H1 (cell line): ENCODE data around the gene LMNB1. TPM values are rescaled to one million over a fixed set of nuclear protein-coding genes. Genes with fewer than 3 reads are reported as not detected.
A peak's percentile ranks its signal among the peaks of the same experiment; 100 is the strongest.
"Not testable (repeated sequence)": the region's sequence is repeated elsewhere in the genome, so short reads cannot be mapped to it uniquely, and the experiment has no call there.

Experiments used
- CTCF ChIA-PET: fragments of 300-600 bp; sonication (Branson Sonifier 250); formaldehyde crosslinking; loops from one replicate; lab custom pipeline; 2021; ENCODE audit not compliant: partially characterized antibody; lab: Charles Lee
- POLR2A ChIA-PET: fragments of 300-600 bp; sonication (Branson Sonifier 250); formaldehyde crosslinking; loops from one replicate; lab custom pipeline; 2021; ENCODE audit warnings: inconsistent platforms; ENCODE audit not compliant: partially characterized antibody; lab: Charles Lee
- DNase-seq, 2 experiments: peaks; one replicate each; pipeline versions ENCODE4 v3.0.0 to v3.0.0-alpha.2; 2010 to 2022; ENCODE audit warnings: low spot score in 2 of 2, low read depth in 1 of 2, mixed read lengths in 1 of 2
- FAIRE-seq: peaks from 2 replicates; lab custom pipeline; 2011; peaks lifted over from hg19 to GRCh38; lab: Jason Lieb, UNC
- H2AFZ ChIP-seq: 2 replicates; pipeline ENCODE4 v1.8.1; 2012; ENCODE audit warnings: low read length, inconsistent platforms
- H2AK5ac ChIP-seq: 2 replicates; pipeline ENCODE4 v1.6.1; 2013; ENCODE audit warnings: low read depth, low read length
- H2BK120ac ChIP-seq: replicated peaks from 2 replicates; pipeline ENCODE3; 2013; ENCODE audit warnings: low read depth, low read length, inconsistent platforms
- H2BK12ac ChIP-seq: 2 replicates; pipeline ENCODE4 v1.6.1; 2013; ENCODE audit warnings: low read depth, low read length
- H2BK15ac ChIP-seq: 2 replicates; pipeline ENCODE4 v1.6.1; 2013; ENCODE audit warnings: low read length
- H2BK20ac ChIP-seq: 2 replicates; pipeline ENCODE4 v1.6.1; 2013; ENCODE audit warnings: low read length
- H2BK5ac ChIP-seq: 2 replicates; pipeline ENCODE4 v1.6.1; 2013; ENCODE audit warnings: low read depth, low read length
- H3K14ac ChIP-seq: 2 replicates; pipeline ENCODE4 v1.6.1; 2013; ENCODE audit warnings: inconsistent platforms; ENCODE audit not compliant: insufficient read length
- H3K18ac ChIP-seq: 2 replicates; pipeline ENCODE4 v1.6.1; 2013; ENCODE audit warnings: low read length; ENCODE audit errors: extremely low read depth
- H3K23ac ChIP-seq: 2 replicates; pipeline ENCODE4 v1.6.1; 2013; ENCODE audit warnings: inconsistent platforms; ENCODE audit not compliant: insufficient read length
- H3K23me2 ChIP-seq: 2 replicates; pipeline ENCODE4 v1.6.1; 2013; ENCODE audit warnings: low read depth, low read length
- H3K27ac ChIP-seq: 2 replicates; pipeline ENCODE4 v1.6.1; 2011; ENCODE audit warnings: low read depth, low read length, inconsistent platforms
- H3K27me3 ChIP-seq, 4 experiments: replicated peaks in 1 of 4; 1 replicate in 1 of 4; 2 replicates in 3 of 4; pipeline versions ENCODE4 v1.6.1 to v1.8.1; 2011 to 2013; ENCODE audit warnings: low read length in 3 of 4, mild to moderate bottlenecking in 3 of 4, inconsistent platforms in 2 of 4, mixed read lengths in 2 of 4, moderate library complexity in 1 of 4; ENCODE audit not compliant: control insufficient read depth in 3 of 4, insufficient read depth in 3 of 4; ENCODE audit errors: extremely low read depth in 1 of 4
- H3K36me3 ChIP-seq, 4 experiments: 2 replicates each; pipeline versions ENCODE4 v1.6.1 to v1.8.1; 2011 to 2013; ENCODE audit warnings: mild to moderate bottlenecking in 4 of 4, low read length in 3 of 4, moderate library complexity in 2 of 4, control low read depth in 1 of 4, inconsistent platforms in 1 of 4; ENCODE audit not compliant: insufficient read depth in 4 of 4, control insufficient read depth in 2 of 4
- H3K4ac ChIP-seq: replicated peaks from 2 replicates; pipeline ENCODE3; 2013; ENCODE audit warnings: low read length, low read depth, mixed read lengths, inconsistent platforms; ENCODE audit not compliant: insufficient read length
- H3K4me1 ChIP-seq, 4 experiments: replicated peaks in 1 of 4; 1 replicate in 1 of 4; 2 replicates in 3 of 4; pipeline versions ENCODE4 v1.6.1 to v1.8.1; 2011 to 2013; ENCODE audit warnings: low read length in 3 of 4, inconsistent platforms in 2 of 4, mixed read lengths in 1 of 4; ENCODE audit not compliant: insufficient read depth in 4 of 4, control insufficient read depth in 3 of 4
- H3K4me2 ChIP-seq, 2 experiments: 2 replicates each; pipeline versions ENCODE4 v1.6.1 to v1.8.1; 2011 to 2013; ENCODE audit warnings: low read depth in 2 of 2, low read length in 2 of 2, control low read depth in 1 of 2, inconsistent platforms in 1 of 2, mild to moderate bottlenecking in 1 of 2; ENCODE audit not compliant: insufficient read depth in 1 of 2
- H3K4me3 ChIP-seq, 4 experiments: fragments of 200-600, 300-600 bp in 1 of 4; sonication (generic), shearing (Covaris generic), sonication (Bioruptor Twin) in 1 of 4; 2 replicates each; pipeline versions ENCODE4 v1.5.1 to v1.8.1; 2011 to 2016; ENCODE audit warnings: low read length in 4 of 4, low read depth in 3 of 4, control low read depth in 2 of 4, inconsistent platforms in 2 of 4, mild to moderate bottlenecking in 2 of 4, mixed read lengths in 1 of 4, moderate library complexity in 1 of 4; ENCODE audit not compliant: insufficient read depth in 2 of 4; ENCODE audit errors: extremely low read depth in 1 of 4
- H3K56ac ChIP-seq: replicated peaks from 2 replicates; pipeline ENCODE3; 2013; ENCODE audit warnings: low read depth, mild to moderate bottlenecking, mixed read lengths, low read length, inconsistent platforms; ENCODE audit not compliant: insufficient read length
- H3K79me1 ChIP-seq: 2 replicates; pipeline ENCODE4 v1.6.1; 2013; ENCODE audit warnings: low read depth, low read length, control low read depth
- H3K79me2 ChIP-seq, 2 experiments: 2 replicates each; pipeline versions ENCODE4 v1.6.1 to v1.8.1; 2012 to 2013; ENCODE audit warnings: low read length in 2 of 2, mild to moderate bottlenecking in 2 of 2, inconsistent platforms in 1 of 2; ENCODE audit not compliant: insufficient read depth in 2 of 2, control insufficient read depth in 1 of 2
- H3K9ac ChIP-seq, 4 experiments: replicated peaks in 1 of 4; 1 replicate in 1 of 4; 2 replicates in 3 of 4; pipeline versions ENCODE4 v1.6.1 to v1.8.1; 2011 to 2013; ENCODE audit warnings: low read depth in 3 of 4, low read length in 3 of 4, control low read depth in 2 of 4, mild to moderate bottlenecking in 2 of 4, moderate library complexity in 2 of 4, inconsistent platforms in 1 of 4; ENCODE audit errors: extremely low read depth in 1 of 4
- H3K9me3 ChIP-seq, 2 experiments: 2 replicates each; pipeline versions ENCODE4 v1.6.1 to v1.8.1; 2012 to 2013; ENCODE audit warnings: mild to moderate bottlenecking in 2 of 2, moderate library complexity in 2 of 2, control low read depth in 1 of 2, inconsistent platforms in 1 of 2, low read depth in 1 of 2, low read length in 1 of 2, mixed read lengths in 1 of 2; ENCODE audit not compliant: insufficient read depth in 2 of 2
- H4K20me1 ChIP-seq, 2 experiments: replicated peaks in 1 of 2; 2 replicates each; pipeline versions ENCODE3 to v1.8.1; 2011 to 2013; ENCODE audit warnings: inconsistent platforms in 2 of 2, low read length in 2 of 2, mild to moderate bottlenecking in 1 of 2; ENCODE audit not compliant: insufficient read depth in 2 of 2, control insufficient read depth in 1 of 2
- H4K5ac ChIP-seq: 2 replicates; pipeline ENCODE4 v1.6.1; 2013; ENCODE audit warnings: low read length, low read depth, mixed read lengths, inconsistent platforms; ENCODE audit not compliant: insufficient read length
- H4K8ac ChIP-seq: 2 replicates; pipeline ENCODE4 v1.8.0; 2013; ENCODE audit warnings: mild to moderate bottlenecking, moderate library complexity, low read length, inconsistent platforms; ENCODE audit not compliant: insufficient read depth; ENCODE audit errors: extremely low read depth
- H4K91ac ChIP-seq: replicated peaks from 2 replicates; pipeline ENCODE3; 2013; ENCODE audit warnings: low read length, mixed read lengths, inconsistent platforms; ENCODE audit not compliant: insufficient read length
- ASH2L ChIP-seq: fragments of 200-600, 300-600 bp; sonication (generic); IDR thresholded peaks from one replicate; pipeline ENCODE4 v1.7.1; 2017; ENCODE audit warnings: low read length
- WGBS, 2 experiments: shearing (Covaris generic) in 1 of 2; methylation state at CpG; one replicate each; pipeline versions ENCODE4 v1.1.6 to v1.1.7; 2013 to 2015; ENCODE audit warnings: low lambda C conversion rate in 2 of 2, mixed read lengths in 2 of 2, inconsistent platforms in 1 of 2, low coverage in 1 of 2, missing lambda C conversion rate in 1 of 2; ENCODE audit not compliant: insufficient replicate concordance in 2 of 2, insufficient coverage in 1 of 2, insufficient read length in 1 of 2; ENCODE audit errors: extremely low coverage in 1 of 2, missing lambda C conversion rate in 1 of 2; 5-methylcytosine and 5-hydroxymethylcytosine counted together
- polyA plus RNA-seq, 7 experiments: library from polyadenylated mRNA; depleted of rRNA in 3 of 7; stranded (reverse) in 5 of 7; unstranded in 2 of 7; fragments of >200 nt in 5 of 7; fragments of 200-250 nt in 2 of 7; gene quantifications; 1 replicate in 5 of 7; 2 replicates in 1 of 7; 4 replicates in 1 of 7; pipeline versions ENCODE4 v1.2.1 to v1.2.3, GENCODE V29; 2011 to 2013; ENCODE audit warnings: missing spikeins in 2 of 7, mixed read lengths in 2 of 7
- total RNA-seq: library from RNA; stranded (reverse); fragmentation: NEBNext Ultra II Directional; extraction: Animal tissue kit (Norgen Biotek cat#: 25700); gene quantifications from 2 replicates; pipeline ENCODE4 v1.2.1, GENCODE V29; 2021

The LMNB1 gene
- total and polyA plus RNA-seq, 2 of the 8 experiments (the other 6 are each of a cell fraction or from before 2014, with no cell fraction given) = 73.5 to 225 TPM

DNA sequence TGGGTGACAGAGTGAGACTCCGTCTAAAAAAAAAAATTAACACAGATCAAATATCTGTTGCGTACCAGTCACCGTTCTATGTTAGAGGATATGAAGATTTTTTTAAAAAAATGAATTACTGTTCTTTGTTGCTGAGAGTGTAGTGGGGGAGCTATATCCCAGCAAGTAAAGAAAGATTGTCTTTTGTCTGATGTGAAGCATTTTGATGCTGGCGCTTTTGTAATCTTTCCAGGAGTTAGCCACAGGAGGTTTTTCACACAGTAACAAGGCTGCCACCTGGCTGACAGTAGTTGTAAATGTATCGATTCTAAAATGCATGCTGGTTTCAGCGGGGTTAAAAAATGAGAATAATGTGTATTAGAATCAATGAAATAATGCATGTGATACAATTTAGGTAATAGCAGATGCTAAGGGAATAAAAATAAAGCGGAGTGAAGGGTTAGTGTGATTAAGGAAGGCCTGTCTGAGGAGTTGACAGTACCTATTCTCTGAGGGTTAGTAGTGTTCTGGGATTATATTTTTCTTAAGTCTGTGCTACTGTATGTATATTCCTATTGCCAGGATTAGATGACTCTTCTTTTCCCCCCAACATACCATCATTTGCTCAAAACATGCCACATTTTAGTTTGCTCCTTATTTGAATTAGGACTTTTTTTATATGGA lies 3.4 kb downstream of the LMNB1 start (continued):
- TF ChIP-seq ASH2L = no peak

DNA sequence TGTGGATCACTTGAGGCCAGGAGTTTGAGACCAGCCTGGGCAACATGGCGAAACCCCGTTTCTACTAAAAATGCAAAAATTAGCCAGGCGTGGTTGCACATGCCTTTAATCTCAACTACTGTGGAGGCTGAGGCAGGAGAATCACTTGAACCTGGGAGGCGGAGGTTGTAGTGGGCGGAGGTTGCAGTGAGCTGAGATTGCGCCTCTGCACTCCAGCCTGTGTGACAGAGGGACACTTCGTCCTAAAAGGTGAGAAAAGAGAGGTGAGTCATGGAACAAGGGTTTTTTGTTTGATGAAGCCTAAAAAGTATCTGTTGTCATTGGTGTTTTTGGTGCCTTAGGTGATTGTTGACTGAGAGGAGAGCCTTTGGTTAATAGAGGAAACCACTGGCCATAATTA lies 11.5 kb downstream of the LMNB1 start:
- not testable (repeated sequence) for H3K23me2 ChIP-seq, DNase-seq, H2BK5ac ChIP-seq, H3K23ac ChIP-seq, H2AK5ac ChIP-seq, H3K4me1 ChIP-seq, H4K91ac ChIP-seq, H3K56ac ChIP-seq, H2BK120ac ChIP-seq, H4K5ac ChIP-seq, FAIRE-seq, H2BK15ac ChIP-seq, H2BK12ac ChIP-seq, H3K27me3 ChIP-seq, H2BK20ac ChIP-seq, H3K14ac ChIP-seq, H3K36me3 ChIP-seq, H3K27ac ChIP-seq, H3K79me1 ChIP-seq, H2AFZ ChIP-seq, H3K18ac ChIP-seq, H4K8ac ChIP-seq, H3K4ac ChIP-seq, H3K9ac ChIP-seq, H3K4me3 ChIP-seq, H3K9me3 ChIP-seq
- H4K20me1 ChIP-seq = peaks cover 9 to 22% of the 10 kb centered on the region in 2 experiments
- H3K4me2 ChIP-seq = peak overlapping the region in 1 of 2 experiments; percentile 37; a peak in 1 of 4 replicates
- POLR2A ChIA-PET = interaction anchor here (1.7 to 4.4 kb wide), 2 partner anchors 9 to 10 kb away, joined by 4 to 36 read pairs; partner anchors contain the start of gene LMNB1
- WGBS, 2 experiments = 97% methylated on average over 7 of the region's 7 CpGs; no CpG with 5 or more reads in 1 of the 2 experiments
- CTCF ChIA-PET = interaction anchor here (1.1 to 1.7 kb wide), 2 partner anchors 9 to 13 kb away, joined by 5 to 15 read pairs; no protein-coding TSS in a partner anchor
- peaks cover 46 to 97% of the 10 kb centered on the region in 2 experiments for H3K79me2 ChIP-seq
